Omental fat pad (tissue), 4 donors: ENCODE data around the gene CAPG. TPM values are rescaled to one million over a fixed set of nuclear protein-coding genes. Genes with fewer than 3 reads are reported as not detected.

Experiments
- ATAC-seq: fragments of 150-250 bp; one replicate; pipeline ENCODE4 v1.9.1; 2016; ENCODE audit warnings: mild to moderate bottlenecking, moderate library complexity; ENCODE audit not compliant: low FRiP score
- DNase-seq: peaks from one replicate; pipeline ENCODE4 v3.0.0-alpha.2; 2019; ENCODE audit warnings: low spot score
- total RNA-seq, 4 donors: library from RNA; depleted of rRNA; stranded (reverse); fragments of >200 nt; gene quantifications; one replicate each; pipeline ENCODE4 v1.1.0, GENCODE V29; 2016
- TF ChIP-seq, protein P1 (sequence below), 3 donors: fragments of 450-650 bp; IDR thresholded peaks; one replicate each; pipeline ENCODE4 v1.5.1; 2016 to 2017; ENCODE audit warnings: antibody characterized with exemption in 3 of 3, mild to moderate bottlenecking in 3 of 3, moderate library complexity in 2 of 3

The CAPG gene
- total RNA-seq, 4 donors from 2014 or later = 32.3 to 190 (median 99.5) TPM

- ATAC-seq (no peak), DNase-seq (no peak)
- TF ChIP-seq, protein P1, sequence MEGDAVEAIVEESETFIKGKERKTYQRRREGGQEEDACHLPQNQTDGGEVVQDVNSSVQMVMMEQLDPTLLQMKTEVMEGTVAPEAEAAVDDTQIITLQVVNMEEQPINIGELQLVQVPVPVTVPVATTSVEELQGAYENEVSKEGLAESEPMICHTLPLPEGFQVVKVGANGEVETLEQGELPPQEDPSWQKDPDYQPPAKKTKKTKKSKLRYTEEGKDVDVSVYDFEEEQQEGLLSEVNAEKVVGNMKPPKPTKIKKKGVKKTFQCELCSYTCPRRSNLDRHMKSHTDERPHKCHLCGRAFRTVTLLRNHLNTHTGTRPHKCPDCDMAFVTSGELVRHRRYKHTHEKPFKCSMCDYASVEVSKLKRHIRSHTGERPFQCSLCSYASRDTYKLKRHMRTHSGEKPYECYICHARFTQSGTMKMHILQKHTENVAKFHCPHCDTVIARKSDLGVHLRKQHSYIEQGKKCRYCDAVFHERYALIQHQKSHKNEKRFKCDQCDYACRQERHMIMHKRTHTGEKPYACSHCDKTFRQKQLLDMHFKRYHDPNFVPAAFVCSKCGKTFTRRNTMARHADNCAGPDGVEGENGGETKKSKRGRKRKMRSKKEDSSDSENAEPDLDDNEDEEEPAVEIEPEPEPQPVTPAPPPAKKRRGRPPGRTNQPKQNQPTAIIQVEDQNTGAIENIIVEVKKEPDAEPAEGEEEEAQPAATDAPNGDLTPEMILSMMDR (IDR thresholded peaks at IDR 0.05) = no peak
Observed at GRCh38 chr2:85394976-85395375, 15.2 kb downstream of the CAPG start.

- no peak for DNase-seq
- TF ChIP-seq, protein P1 (IDR thresholded peaks at IDR 0.05) = no peak
- peak; percentile 5 for ATAC-seq
Observed at GRCh38 chr2:85394261-85394681, 15.9 kb downstream of the CAPG start.

GRCh38 chr2:85393836-85394235 lies 16.3 kb downstream of the CAPG start:
- no peak for ATAC-seq
- TF ChIP-seq, protein P1 (IDR thresholded peaks at IDR 0.05) = no peak
- DNase-seq = no peak

GRCh38 chr2:85390941-85391669 lies 19.1 kb downstream of the CAPG start:
- ATAC-seq = peak; percentile 57
- TF ChIP-seq, protein P1 (IDR thresholded peaks at IDR 0.05) = peak in 1 of 3 donors; percentile 50
- peak; percentile 58 for DNase-seq

DNA sequence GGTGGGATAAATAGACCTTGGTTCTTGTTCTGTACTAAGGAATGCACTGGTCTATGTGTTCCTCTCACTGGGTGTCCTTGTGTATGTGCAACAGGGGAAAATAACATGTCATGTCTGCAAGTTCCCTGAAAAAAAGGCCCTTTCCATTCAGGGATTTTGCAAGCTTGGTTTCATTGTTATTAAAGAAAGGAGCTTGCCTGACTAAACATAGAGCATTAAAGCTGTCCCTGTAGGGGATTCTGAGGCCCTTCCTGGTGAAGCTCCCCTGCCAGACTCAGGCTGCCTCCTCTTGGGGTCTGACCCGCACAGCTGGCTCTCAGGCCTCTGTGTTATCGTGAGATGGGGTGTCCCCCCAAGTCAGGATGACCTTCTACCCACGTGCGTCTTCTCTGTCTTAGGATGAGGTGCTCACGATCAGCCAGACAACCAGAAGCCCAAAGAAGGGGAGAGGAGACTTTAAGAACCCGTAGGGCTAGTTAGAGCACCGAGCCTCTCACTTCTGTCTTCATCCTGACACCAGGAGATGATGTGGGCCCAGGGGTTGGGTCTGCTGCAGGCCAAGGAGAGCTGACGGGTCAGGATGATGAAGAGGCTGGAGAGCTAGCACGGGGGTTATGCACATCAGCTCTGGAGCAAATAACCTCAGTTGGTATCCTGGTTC lies 21.2 kb downstream of the CAPG start:
- ATAC-seq (no peak), DNase-seq (no peak)
- TF ChIP-seq, protein P1 (IDR thresholded peaks at IDR 0.05) = no peak

DNA sequence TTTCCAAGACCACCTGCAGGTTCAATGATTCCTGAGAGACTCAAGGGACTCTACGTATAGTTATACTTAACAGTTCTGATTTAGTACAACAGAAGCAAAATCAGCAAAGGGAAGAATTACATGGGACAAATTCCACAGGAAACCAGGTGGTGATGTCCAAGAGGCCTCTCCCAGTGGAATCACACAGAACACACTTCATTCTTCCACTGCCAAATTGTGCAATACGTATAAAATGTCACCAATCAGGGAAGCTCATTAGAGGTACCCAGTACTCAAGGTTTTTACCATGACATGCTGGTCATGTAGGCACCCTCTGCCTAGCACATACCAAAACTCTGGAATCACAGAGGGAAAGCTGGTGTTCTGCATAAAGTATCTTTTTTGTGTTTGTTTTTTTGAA lies 22.4 kb downstream of the CAPG start:
- TF ChIP-seq, protein P1 (IDR thresholded peaks at IDR 0.05) = no peak
- DNase-seq (no peak), ATAC-seq (no peak)

GRCh38 chr2:85385746-85386145 lies 24.4 kb downstream of the CAPG start:
- no peak for DNase-seq

More at GRCh38 chr2:85385746-85386145, 24.4 kb downstream of the CAPG start:
- ATAC-seq = no peak
- TF ChIP-seq, protein P1 (IDR thresholded peaks at IDR 0.05) = no peak
